Epithelial cell of proximal tubule (primary cell): Measurements from ENCODE around the gene CD226. TPM values are rescaled to one million over a fixed set of nuclear protein-coding genes. Genes with fewer than 3 reads are reported as not detected.
"Not testable (repeated sequence)": the region's sequence is repeated elsewhere in the genome, so short reads cannot be mapped to it uniquely, and the experiment has no call there.

Experiments
- DNase-seq: peaks from one replicate; pipeline ENCODE4 v3.0.0-alpha.2; 2011; ENCODE audit warnings: low read depth
- H3K4me3 ChIP-seq: 2 replicates; pipeline ENCODE4 v1.5.1; 2011; ENCODE audit warnings: low read depth, mild to moderate bottlenecking, low read length
- total RNA-seq: library from RNA; depleted of rRNA; stranded (reverse); fragments of >200 nt; gene quantifications from 2 replicates; pipeline ENCODE4 v1.2.3, GENCODE V29; 2015
- TF ChIP-seq, protein P1 (sequence below): conservative IDR thresholded peaks from 2 replicates; pipeline ENCODE4 v1.5.1; 2012; ENCODE audit warnings: low read depth, mild to moderate bottlenecking, low read length

The CD226 gene
- total RNA-seq, 1 donor from 2014 or later: 0.12 TPM

DNA sequence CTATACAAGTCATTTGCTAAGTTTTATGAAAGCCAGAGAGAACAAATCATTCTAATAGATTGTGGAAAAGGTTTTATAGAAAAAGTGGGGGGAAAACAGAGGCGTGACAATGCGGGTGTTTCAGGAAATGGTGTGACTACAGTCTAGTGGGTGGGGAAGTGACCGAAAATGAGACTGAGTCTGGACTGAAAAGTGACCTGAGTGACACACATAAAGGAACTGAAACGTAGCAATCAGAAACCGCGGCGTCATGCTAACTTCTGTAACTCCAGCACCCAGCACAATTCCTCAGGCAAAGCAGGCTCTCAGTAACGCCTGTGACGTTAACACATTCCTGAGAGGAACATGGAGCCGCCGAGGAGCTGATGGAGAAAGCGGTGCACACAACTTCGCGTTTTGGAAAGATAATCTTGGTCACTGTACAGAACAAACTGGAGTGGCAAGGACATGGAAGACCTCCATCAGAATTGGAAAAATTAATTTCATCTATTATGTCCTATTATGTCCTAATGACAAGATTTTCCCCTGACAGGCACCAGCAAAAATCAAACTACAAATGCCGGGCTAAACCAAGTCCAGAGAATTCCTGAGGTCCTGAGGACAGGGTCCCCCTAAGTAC is 1.4 kb upstream of the CD226 start:
- no peak overlapping the region for H3K4me3 ChIP-seq
- no peak for DNase-seq
- TF ChIP-seq, protein P1, sequence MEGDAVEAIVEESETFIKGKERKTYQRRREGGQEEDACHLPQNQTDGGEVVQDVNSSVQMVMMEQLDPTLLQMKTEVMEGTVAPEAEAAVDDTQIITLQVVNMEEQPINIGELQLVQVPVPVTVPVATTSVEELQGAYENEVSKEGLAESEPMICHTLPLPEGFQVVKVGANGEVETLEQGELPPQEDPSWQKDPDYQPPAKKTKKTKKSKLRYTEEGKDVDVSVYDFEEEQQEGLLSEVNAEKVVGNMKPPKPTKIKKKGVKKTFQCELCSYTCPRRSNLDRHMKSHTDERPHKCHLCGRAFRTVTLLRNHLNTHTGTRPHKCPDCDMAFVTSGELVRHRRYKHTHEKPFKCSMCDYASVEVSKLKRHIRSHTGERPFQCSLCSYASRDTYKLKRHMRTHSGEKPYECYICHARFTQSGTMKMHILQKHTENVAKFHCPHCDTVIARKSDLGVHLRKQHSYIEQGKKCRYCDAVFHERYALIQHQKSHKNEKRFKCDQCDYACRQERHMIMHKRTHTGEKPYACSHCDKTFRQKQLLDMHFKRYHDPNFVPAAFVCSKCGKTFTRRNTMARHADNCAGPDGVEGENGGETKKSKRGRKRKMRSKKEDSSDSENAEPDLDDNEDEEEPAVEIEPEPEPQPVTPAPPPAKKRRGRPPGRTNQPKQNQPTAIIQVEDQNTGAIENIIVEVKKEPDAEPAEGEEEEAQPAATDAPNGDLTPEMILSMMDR: no peak

DNA sequence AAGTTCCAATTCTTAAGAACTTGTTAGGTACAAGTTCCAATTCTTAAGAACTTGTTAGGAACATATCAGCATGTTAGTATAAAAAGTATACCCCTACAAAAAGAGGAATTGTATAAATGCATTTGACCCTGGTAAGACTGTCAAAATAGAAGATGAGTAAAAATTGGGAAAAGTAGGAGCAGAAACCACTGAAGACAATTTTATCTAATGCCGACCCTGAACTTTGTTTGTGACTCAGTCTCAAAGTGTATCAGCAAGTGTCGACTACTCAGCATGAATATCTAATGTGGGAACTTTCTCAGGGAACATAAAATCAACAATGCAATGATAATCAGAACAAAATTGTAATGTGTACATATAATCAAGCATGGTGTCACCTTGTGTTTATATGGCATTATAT is 583 bp upstream of the CD226 start:
- no peak for DNase-seq

DNA sequence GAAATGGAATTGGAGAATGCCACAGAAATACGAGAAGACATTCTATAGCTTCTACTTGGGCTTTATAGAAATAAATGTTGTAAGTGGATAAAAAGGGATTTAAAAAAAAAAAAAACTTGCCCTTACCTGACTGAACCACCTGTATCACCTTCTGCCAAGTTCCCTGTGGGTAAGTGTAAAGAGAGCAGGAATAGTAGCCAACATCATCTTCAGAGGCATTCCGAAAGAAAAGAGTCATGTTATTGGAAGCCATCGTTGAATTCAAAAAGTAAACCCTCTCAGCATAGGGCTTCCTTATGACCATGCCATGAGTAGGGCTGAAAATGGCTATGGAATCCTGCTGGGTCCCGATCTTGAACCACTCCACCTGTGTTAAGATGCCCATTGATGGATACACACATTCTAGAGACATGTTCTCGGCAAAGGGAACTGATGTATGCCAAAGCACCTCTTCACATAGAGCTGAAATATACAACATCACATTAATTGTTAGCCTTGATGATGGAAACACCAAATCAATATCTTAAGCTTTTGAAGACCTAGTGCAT is 991 bp downstream of the CD226 start:
- TF ChIP-seq, protein P1: no peak
- H3K4me3 ChIP-seq: no peak overlapping the region
- DNase-seq: no peak

More for the DNA sequence above, 583 bp upstream of the CD226 start:
- no peak overlapping the region for H3K4me3 ChIP-seq
- TF ChIP-seq, protein P1: no peak

DNA sequence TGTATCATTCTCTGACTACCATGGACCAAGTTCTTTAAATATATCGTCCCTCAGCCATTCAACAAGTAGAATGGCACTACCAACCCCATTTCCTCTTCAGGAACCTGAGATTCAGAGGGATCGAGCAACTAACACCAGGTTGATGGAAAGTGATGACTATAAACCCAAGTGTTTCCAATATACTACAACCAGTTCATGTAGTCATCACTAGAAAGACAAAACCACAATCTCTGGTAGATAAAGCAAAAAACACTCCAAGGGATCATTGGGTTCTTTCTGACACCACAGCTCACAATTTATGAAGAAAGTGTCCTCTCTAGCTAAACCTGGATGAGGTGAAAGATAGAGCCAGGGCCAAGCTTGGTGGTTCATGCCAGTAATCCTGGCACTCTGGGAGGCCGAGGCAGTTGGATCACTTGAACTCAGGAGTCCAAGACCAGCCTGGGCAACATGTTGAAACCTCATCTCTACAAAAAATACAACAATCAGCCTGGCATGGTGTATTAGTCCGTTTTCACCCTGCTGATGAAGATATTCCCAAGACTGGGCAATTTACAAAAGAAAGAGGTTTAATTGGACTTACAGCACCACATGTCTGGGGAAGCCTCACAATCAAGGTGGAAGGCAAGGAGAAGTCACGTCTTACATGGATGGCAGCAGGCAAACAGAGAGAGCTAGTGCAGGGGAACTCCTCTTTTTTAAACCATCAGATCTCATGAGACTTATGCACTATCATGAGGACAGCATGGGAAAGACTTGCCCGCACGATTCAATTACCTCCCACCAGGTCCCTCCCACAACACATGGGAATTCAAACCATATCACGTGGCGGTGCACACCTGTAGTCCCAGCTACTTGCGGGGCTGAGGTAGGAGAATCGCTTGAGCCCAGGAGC is 2.2 kb downstream of the CD226 start:
- TF ChIP-seq, protein P1: no peak
- H3K4me3 ChIP-seq: no peak overlapping the region
- DNase-seq: no peak

DNA sequence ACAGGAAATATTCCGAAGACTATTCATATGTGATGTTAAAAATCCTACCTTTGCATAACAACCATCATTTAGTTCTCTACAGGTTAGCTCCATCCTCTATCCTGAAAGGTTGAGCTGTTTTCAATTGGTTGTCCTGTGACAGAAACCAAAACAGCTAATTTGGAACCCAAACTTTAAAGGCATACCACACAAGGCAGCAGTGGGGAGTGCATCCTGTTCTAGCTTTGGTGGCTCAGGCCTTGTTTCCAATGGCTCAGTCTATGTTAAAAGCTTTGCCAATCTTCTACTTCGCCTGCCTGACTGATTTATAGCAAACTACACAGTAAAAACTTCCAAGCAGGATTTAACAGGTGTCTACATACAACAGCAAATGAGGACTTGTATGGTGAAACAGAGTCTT is 3.2 kb downstream of the CD226 start:
- no peak overlapping the region for H3K4me3 ChIP-seq
- TF ChIP-seq, protein P1: no peak
- no peak for DNase-seq

DNA sequence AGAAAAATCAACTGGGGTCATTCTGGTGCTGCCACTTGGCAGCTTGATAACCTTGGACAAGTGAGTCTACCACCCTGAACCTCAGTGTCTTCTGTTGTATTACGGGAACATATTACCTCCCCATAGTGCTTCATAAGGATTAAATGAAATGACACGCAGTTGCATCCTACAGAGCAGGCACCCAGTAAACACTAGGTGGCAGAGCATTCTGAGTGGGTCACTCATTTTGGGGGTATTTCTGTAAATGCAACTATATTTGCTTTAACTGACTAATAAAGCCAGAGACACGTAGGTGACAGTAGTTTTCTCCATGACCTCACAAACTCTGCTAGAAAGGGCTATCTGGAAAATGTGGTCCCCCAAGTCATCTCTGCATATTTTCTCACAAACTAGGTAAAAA is 4.7 kb downstream of the CD226 start:
- TF ChIP-seq, protein P1: peak; percentile 39
- DNase-seq: no peak
- no peak overlapping the region for H3K4me3 ChIP-seq

DNA sequence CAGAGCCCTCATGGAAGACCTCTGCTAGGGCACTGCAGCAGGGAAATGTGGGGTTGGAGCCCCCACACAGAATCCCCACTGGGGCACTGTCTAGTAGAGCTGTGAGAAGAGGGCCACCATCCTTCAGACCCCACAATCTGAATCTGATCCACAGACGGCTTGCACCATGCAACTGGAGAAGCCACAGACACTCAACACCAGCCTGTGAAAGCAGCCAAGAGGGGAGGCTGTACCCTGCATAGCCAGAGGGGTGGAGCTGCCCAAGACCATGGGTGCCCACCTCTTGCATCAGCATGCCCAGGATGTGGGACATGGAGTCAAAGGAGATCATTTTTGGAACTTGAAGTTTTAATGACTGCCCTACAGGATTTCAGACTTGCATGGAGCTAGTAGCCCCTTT is 6.5 kb downstream of the CD226 start:
- TF ChIP-seq, protein P1: no peak
- no peak for DNase-seq
- no peak overlapping the region for H3K4me3 ChIP-seq

DNA sequence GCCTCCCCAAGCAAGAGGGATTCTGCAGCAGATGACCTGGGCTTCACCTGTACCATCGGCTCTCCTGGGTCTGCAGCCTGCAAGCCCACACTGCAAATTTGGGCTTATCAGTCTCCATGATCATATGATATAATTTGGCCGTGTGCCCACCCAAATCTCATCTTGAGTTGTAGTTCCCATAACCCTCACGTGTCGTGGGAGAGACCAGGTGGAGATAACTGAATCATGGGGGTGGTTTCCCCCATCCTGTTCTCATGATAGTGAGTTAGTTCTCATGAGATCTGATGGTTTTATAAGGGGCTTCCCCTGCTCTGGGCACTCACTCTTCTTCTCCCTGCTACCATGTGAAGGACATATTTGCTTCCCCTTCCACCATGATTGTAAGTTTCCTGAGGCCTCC is 7.9 kb downstream of the CD226 start:
- not testable (repeated sequence) for H3K4me3 ChIP-seq, DNase-seq
